ENCODE measurements around the gene EPB41. TPM values are rescaled to one million over a fixed set of nuclear protein-coding genes. Genes with fewer than 3 reads are reported as not detected.
"Not testable (repeated sequence)": the region's sequence is repeated elsewhere in the genome, so short reads cannot be mapped to it uniquely, and the experiment has no call there.

Gene EPB41
- polyA plus RNA-seq, 2 donors: 10.2 to 12.0 TPM

DNA sequence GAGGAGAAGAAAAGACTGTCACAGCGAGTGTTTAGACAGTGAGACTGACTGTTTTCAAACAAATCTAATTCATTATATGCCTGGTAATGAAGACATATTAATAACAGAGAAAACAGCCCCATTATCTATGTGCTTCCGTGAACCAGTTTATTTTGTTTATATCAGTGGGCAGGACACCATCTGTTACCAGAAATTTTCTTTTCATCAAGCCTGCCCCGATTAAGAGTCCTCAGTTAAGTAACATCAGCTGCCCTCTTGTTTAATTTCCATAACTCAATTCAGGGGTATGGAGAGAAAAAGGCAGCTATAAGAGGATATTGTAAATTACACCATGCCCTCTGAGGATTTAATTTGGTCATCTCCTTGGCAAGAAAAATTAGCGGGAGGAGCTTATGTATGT, 115.3 kb downstream of the EPB41 start:
- 77 to 82% methylated on average over 4 of the region's 4 CpGs for WGBS, 2 donors

DNA sequence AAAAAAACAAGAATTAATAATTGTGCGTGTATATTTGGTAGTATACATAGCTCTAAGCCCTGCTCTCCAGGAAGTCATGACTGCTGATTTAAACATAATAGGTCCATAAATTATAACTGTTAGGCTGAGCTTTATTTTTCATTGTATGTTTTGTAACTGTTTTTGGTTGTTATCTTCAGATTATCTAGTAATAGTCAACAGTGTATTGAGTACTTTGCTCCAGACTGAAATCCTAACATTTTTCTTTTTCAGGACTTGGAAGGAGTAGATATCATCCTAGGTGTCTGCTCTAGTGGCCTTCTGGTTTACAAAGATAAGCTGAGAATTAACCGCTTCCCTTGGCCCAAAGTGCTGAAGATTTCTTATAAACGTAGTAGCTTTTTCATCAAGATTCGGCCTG, 118.5 kb downstream of the EPB41 start:
- Histone ChIP-seq H3K4me1 (ENCODE audit: control insufficient read depth in 2 of 2, insufficient read depth in 2 of 2, low read length in 1 of 2) (no peaks in the 10 kb centered on the region), H3K9me3 (ENCODE audit: control insufficient read depth in 2 of 2, insufficient read depth in 1 of 2, low read depth in 1 of 2, low read length in 1 of 2) (no peaks in the 10 kb centered on the region), H3K27me3 (ENCODE audit: control insufficient read depth in 1 of 2, insufficient read depth in 2 of 2, low read length in 2 of 2) (no peaks in the 10 kb centered on the region), H3K4me3 (ENCODE audit: low read depth in 1 of 2, low read length in 2 of 2) (no peak overlapping the region), H3K36me3 (ENCODE audit: control insufficient read depth in 2 of 2, insufficient read depth in 2 of 2, low read length in 1 of 2) (peaks cover 0 to 3% of the 10 kb centered on the region in 2 donors), H3K27ac (ENCODE audit: low read depth in 2 of 2, low read length in 1 of 2) (no peak overlapping the region)
- WGBS, 2 donors: 87 to 89% methylated on average over 4 of the region's 4 CpGs

More for the DNA sequence above, 115.3 kb downstream of the EPB41 start:
- Histone ChIP-seq H3K4me1 (ENCODE audit: control insufficient read depth in 2 of 2, insufficient read depth in 2 of 2, low read length in 1 of 2) (no peaks in the 10 kb centered on the region), H3K27ac (ENCODE audit: low read depth in 2 of 2, low read length in 1 of 2) (no peak overlapping the region), H3K9me3 (ENCODE audit: control insufficient read depth in 2 of 2, insufficient read depth in 1 of 2, low read depth in 1 of 2, low read length in 1 of 2) (no peaks in the 10 kb centered on the region), H3K4me3 (ENCODE audit: low read depth in 1 of 2, low read length in 2 of 2) (no peak overlapping the region), H3K36me3 (ENCODE audit: control insufficient read depth in 2 of 2, insufficient read depth in 2 of 2, low read length in 1 of 2) (peaks cover 3% of the 10 kb centered on the region in 2 donors), H3K27me3 (ENCODE audit: control insufficient read depth in 1 of 2, insufficient read depth in 2 of 2, low read length in 2 of 2) (no peaks in the 10 kb centered on the region)

- no peaks in the 10 kb centered on the region for H3K4me1 ChIP-seq (ENCODE audit: control insufficient read depth in 2 of 2, insufficient read depth in 2 of 2, low read length in 1 of 2)
- 77 to 83% methylated on average over 1 of the region's 1 CpG for WGBS, 2 donors
- H3K4me3 ChIP-seq (ENCODE audit: low read depth in 1 of 2, low read length in 2 of 2): no peak overlapping the region
- no peaks in the 10 kb centered on the region for H3K27me3 ChIP-seq (ENCODE audit: control insufficient read depth in 1 of 2, insufficient read depth in 2 of 2, low read length in 2 of 2)
- H3K9me3 ChIP-seq (ENCODE audit: control insufficient read depth in 2 of 2, insufficient read depth in 1 of 2, low read depth in 1 of 2, low read length in 1 of 2): no peaks in the 10 kb centered on the region
- peaks cover 0 to 3% of the 10 kb centered on the region in 2 donors for H3K36me3 ChIP-seq (ENCODE audit: control insufficient read depth in 2 of 2, insufficient read depth in 2 of 2, low read length in 1 of 2)
- H3K27ac ChIP-seq (ENCODE audit: low read depth in 2 of 2, low read length in 1 of 2): no peak overlapping the region
Measured at GRCh38 chr1:29033829-29034466, 119.6 kb downstream of the EPB41 start.

DNA sequence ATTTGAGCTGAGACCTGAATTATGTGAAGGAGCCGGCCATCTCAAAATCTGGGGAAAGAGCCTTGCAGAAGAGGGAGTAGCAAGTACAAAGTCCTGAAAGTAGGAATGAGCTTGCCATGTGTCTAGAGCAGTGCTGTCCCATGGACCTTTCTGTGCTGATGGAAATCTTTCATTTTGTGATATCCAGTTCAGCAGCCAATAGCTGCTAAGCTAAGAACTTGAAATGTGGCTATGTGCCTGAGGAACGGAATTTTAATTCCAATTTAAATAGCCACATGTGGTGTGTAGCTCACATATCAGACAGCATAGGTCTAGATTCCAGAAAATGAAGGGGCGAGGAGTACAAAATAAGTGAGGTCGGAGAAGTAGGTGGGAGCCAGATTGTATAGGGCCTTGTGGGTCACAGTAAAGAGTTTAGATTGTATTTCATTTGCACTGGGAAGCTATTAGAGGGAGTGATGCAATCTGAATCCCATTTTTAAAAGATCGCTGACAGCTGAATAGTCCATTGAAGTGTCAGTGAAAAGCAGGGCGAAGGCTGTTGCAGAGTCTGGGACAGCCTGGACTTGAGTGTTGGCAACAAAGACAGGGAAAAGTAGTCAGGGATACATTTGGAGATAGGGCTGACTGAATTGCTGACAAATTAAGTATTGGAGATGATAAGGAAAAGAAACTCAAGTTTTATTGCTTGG, 129.1 kb downstream of the EPB41 start:
- H3K27ac ChIP-seq (ENCODE audit: low read depth in 2 of 2, low read length in 1 of 2): no peak overlapping the region
- no peaks in the 10 kb centered on the region for H3K4me1 ChIP-seq (ENCODE audit: control insufficient read depth in 2 of 2, insufficient read depth in 2 of 2, low read length in 1 of 2)
- H3K4me3 ChIP-seq (ENCODE audit: low read depth in 1 of 2, low read length in 2 of 2): no peak overlapping the region
- H3K27me3 ChIP-seq (ENCODE audit: control insufficient read depth in 1 of 2, insufficient read depth in 2 of 2, low read length in 2 of 2): no peaks in the 10 kb centered on the region
- no peaks in the 10 kb centered on the region for H3K9me3 ChIP-seq (ENCODE audit: control insufficient read depth in 2 of 2, insufficient read depth in 1 of 2, low read depth in 1 of 2, low read length in 1 of 2)
- peaks cover 0 to 2% of the 10 kb centered on the region in 2 donors for H3K36me3 ChIP-seq (ENCODE audit: control insufficient read depth in 2 of 2, insufficient read depth in 2 of 2, low read length in 1 of 2)
- 72 to 78% methylated on average over 6 of the region's 6 CpGs for WGBS, 2 donors

DNA sequence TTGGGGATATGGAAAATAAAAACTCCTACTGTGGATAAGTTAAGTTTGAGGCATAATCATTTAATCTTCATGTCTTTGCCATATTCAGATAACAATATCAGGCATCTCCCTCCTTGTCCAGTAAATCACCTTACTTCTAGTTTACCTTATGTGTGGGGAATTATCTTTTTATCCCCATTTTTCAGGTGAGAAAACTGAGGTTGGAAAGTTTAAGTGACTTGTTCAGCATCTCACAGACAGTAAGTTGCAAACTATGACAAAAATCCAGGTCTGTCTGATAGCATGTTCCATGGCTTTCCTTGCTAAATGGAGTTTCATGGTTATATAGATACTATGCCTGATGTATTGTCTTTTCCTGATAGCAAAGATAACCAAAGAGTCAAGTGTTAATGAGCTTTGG, 129.6 kb downstream of the EPB41 start:
- Histone ChIP-seq H3K4me1 (ENCODE audit: control insufficient read depth in 2 of 2, insufficient read depth in 2 of 2, low read length in 1 of 2) (no peaks in the 10 kb centered on the region), H3K27ac (ENCODE audit: low read depth in 2 of 2, low read length in 1 of 2) (no peak overlapping the region), H3K4me3 (ENCODE audit: low read depth in 1 of 2, low read length in 2 of 2) (no peak overlapping the region), H3K36me3 (ENCODE audit: control insufficient read depth in 2 of 2, insufficient read depth in 2 of 2, low read length in 1 of 2) (peaks cover 0 to 2% of the 10 kb centered on the region in 2 donors), H3K9me3 (ENCODE audit: control insufficient read depth in 2 of 2, insufficient read depth in 1 of 2, low read depth in 1 of 2, low read length in 1 of 2) (no peaks in the 10 kb centered on the region), H3K27me3 (ENCODE audit: control insufficient read depth in 1 of 2, insufficient read depth in 2 of 2, low read length in 2 of 2) (no peaks in the 10 kb centered on the region)

GRCh38 chr1:29045663-29046062, 131.3 kb downstream of the EPB41 start:
- not testable (repeated sequence) for H3K4me1 ChIP-seq (ENCODE audit: control insufficient read depth in 2 of 2, insufficient read depth in 2 of 2, low read length in 1 of 2); H3K4me3 ChIP-seq (ENCODE audit: low read depth in 1 of 2, low read length in 2 of 2); H3K9me3 ChIP-seq (ENCODE audit: control insufficient read depth in 2 of 2, insufficient read depth in 1 of 2, low read depth in 1 of 2, low read length in 1 of 2); H3K27ac ChIP-seq (ENCODE audit: low read depth in 2 of 2, low read length in 1 of 2); H3K27me3 ChIP-seq (ENCODE audit: control insufficient read depth in 1 of 2, insufficient read depth in 2 of 2, low read length in 2 of 2); H3K36me3 ChIP-seq (ENCODE audit: control insufficient read depth in 2 of 2, insufficient read depth in 2 of 2, low read length in 1 of 2)
- 95 to 98% methylated on average over 1 of the region's 1 CpG for WGBS, 2 donors

- H3K27me3 ChIP-seq (ENCODE audit: control insufficient read depth in 1 of 2, insufficient read depth in 2 of 2, low read length in 2 of 2): no peaks in the 10 kb centered on the region
- H3K27ac ChIP-seq (ENCODE audit: low read depth in 2 of 2, low read length in 1 of 2): no peak overlapping the region
- no peak overlapping the region for H3K4me3 ChIP-seq (ENCODE audit: low read depth in 1 of 2, low read length in 2 of 2)
- 72 to 80% methylated on average over 5 of the region's 5 CpGs for WGBS, 2 donors
- no peaks in the 10 kb centered on the region for H3K9me3 ChIP-seq (ENCODE audit: control insufficient read depth in 2 of 2, insufficient read depth in 1 of 2, low read depth in 1 of 2, low read length in 1 of 2)
- no peaks in the 10 kb centered on the region for H3K36me3 ChIP-seq (ENCODE audit: control insufficient read depth in 2 of 2, insufficient read depth in 2 of 2, low read length in 1 of 2)
- no peaks in the 10 kb centered on the region for H3K4me1 ChIP-seq (ENCODE audit: control insufficient read depth in 2 of 2, insufficient read depth in 2 of 2, low read length in 1 of 2)
Measured at GRCh38 chr1:29047142-29047541, 132.8 kb downstream of the EPB41 start.

DNA sequence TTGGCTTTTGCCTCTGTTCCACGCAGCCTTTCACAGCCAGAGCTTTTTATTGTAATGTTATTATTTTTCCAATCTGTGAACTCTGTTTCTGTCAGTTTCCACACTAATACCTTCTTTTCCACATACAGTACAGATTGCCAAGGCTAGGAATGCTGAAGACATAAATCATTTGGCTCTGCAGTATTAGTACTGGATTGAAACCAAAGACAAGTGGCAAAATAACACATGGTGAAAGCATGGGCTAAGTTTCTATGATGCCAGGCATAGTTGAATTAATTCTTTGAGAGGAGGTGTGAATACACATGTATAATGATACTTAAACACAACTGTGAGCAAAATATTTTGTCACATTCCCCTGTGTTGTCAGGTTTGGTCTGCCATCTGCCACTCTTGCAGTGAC, 135.8 kb downstream of the EPB41 start:
- WGBS, 2 donors: 83 to 85% methylated on average over 1 of the region's 1 CpG
- Histone ChIP-seq H3K9me3 (ENCODE audit: control insufficient read depth in 2 of 2, insufficient read depth in 1 of 2, low read depth in 1 of 2, low read length in 1 of 2) (no peaks in the 10 kb centered on the region), H3K4me3 (ENCODE audit: low read depth in 1 of 2, low read length in 2 of 2) (no peak overlapping the region), H3K27ac (ENCODE audit: low read depth in 2 of 2, low read length in 1 of 2) (no peak overlapping the region), H3K27me3 (ENCODE audit: control insufficient read depth in 1 of 2, insufficient read depth in 2 of 2, low read length in 2 of 2) (no peaks in the 10 kb centered on the region), H3K4me1 (ENCODE audit: control insufficient read depth in 2 of 2, insufficient read depth in 2 of 2, low read length in 1 of 2) (no peaks in the 10 kb centered on the region), H3K36me3 (ENCODE audit: control insufficient read depth in 2 of 2, insufficient read depth in 2 of 2, low read length in 1 of 2) (no peaks in the 10 kb centered on the region)

- 61 to 65% methylated on average over 2 of the region's 2 CpGs for WGBS, 2 donors
- no peaks in the 10 kb centered on the region for H3K27me3 ChIP-seq (ENCODE audit: control insufficient read depth in 1 of 2, insufficient read depth in 2 of 2, low read length in 2 of 2)
- no peak overlapping the region for H3K4me3 ChIP-seq (ENCODE audit: low read depth in 1 of 2, low read length in 2 of 2)
- H3K9me3 ChIP-seq (ENCODE audit: control insufficient read depth in 2 of 2, insufficient read depth in 1 of 2, low read depth in 1 of 2, low read length in 1 of 2): no peaks in the 10 kb centered on the region
- H3K27ac ChIP-seq (ENCODE audit: low read depth in 2 of 2, low read length in 1 of 2): no peak overlapping the region
- H3K36me3 ChIP-seq (ENCODE audit: control insufficient read depth in 2 of 2, insufficient read depth in 2 of 2, low read length in 1 of 2): no peaks in the 10 kb centered on the region
- H3K4me1 ChIP-seq (ENCODE audit: control insufficient read depth in 2 of 2, insufficient read depth in 2 of 2, low read length in 1 of 2): no peaks in the 10 kb centered on the region
Measured at GRCh38 chr1:29052100-29052499, 137.7 kb downstream of the EPB41 start.

DNA sequence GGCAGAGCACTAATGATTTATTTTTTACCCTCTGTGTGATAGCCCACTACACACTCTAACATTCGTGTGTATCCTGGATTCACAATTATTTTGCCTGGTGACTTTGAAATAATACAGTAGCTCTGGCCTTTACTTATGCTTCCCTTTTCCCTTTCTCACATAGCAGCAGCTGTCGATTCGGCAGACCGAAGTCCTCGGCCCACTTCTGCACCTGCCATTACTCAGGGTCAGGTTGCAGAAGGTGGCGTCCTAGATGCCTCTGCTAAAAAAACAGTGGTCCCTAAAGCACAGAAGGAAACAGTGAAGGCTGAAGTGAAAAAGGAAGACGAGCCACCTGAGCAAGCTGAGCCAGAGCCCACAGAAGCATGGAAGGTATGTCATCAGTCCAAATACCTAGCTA, 138.6 kb downstream of the EPB41 start:
- no peaks in the 10 kb centered on the region for H3K27me3 ChIP-seq (ENCODE audit: control insufficient read depth in 1 of 2, insufficient read depth in 2 of 2, low read length in 2 of 2)
- WGBS, 2 donors: 90 to 92% methylated on average over 7 of the region's 7 CpGs
- no peaks in the 10 kb centered on the region for H3K4me1 ChIP-seq (ENCODE audit: control insufficient read depth in 2 of 2, insufficient read depth in 2 of 2, low read length in 1 of 2)
- no peaks in the 10 kb centered on the region for H3K36me3 ChIP-seq (ENCODE audit: control insufficient read depth in 2 of 2, insufficient read depth in 2 of 2, low read length in 1 of 2)
- no peak overlapping the region for H3K4me3 ChIP-seq (ENCODE audit: low read depth in 1 of 2, low read length in 2 of 2)
- no peaks in the 10 kb centered on the region for H3K9me3 ChIP-seq (ENCODE audit: control insufficient read depth in 2 of 2, insufficient read depth in 1 of 2, low read depth in 1 of 2, low read length in 1 of 2)
- H3K27ac ChIP-seq (ENCODE audit: low read depth in 2 of 2, low read length in 1 of 2): no peak overlapping the region

All from esophagus (tissue), 2 donors.